Activated CD8-positive, alpha-beta memory T cell treated with anti-CD3 and anti-CD28 coated beads for 48 hours (primary cell): Measurements from ENCODE around the gene ZFYVE9.

Experiments used
- DNase-seq, 3 experiments: peaks; one replicate each; pipeline ENCODE4 v3.0.0-alpha.2; 2020; ENCODE audit warnings: low read depth in 2 of 3, low spot score in 2 of 3

ZFYVE9 gene

GRCh38 chr1:52334906-52335528 lies 193.1 kb downstream of the ZFYVE9 start:
- no peak for DNase-seq

- DNase-seq: no peak
Observed at GRCh38 chr1:52337439-52337838, 195.6 kb downstream of the ZFYVE9 start.

- DNase-seq: no peak
Observed at GRCh38 chr1:52341655-52342260, 199.9 kb downstream of the ZFYVE9 start.

GRCh38 chr1:52343979-52344378 lies 202.1 kb downstream of the ZFYVE9 start:
- DNase-seq: no peak

- no peak for DNase-seq
Observed at GRCh38 chr1:52345252-52345651, 203.4 kb downstream of the ZFYVE9 start.

GRCh38 chr1:52346653-52347052 lies 204.8 kb downstream of the ZFYVE9 start:
- no peak for DNase-seq

- DNase-seq: no peak
Observed at GRCh38 chr1:52348704-52349300, 206.9 kb downstream of the ZFYVE9 start.

- DNase-seq: no peak
Observed at GRCh38 chr1:52352690-52353089, 210.8 kb downstream of the ZFYVE9 start.

- DNase-seq: no peak
Observed at GRCh38 chr1:52355436-52355835, 213.5 kb downstream of the ZFYVE9 start.

- no peak for DNase-seq
Observed at GRCh38 chr1:52355847-52356505, 214.1 kb downstream of the ZFYVE9 start.

GRCh38 chr1:52356818-52357355 lies 215.0 kb downstream of the ZFYVE9 start:
- DNase-seq: no peak

- no peak for DNase-seq
Observed at GRCh38 chr1:52357397-52357796, 215.5 kb downstream of the ZFYVE9 start.

GRCh38 chr1:52358851-52359497 lies 217.1 kb downstream of the ZFYVE9 start:
- no peak for DNase-seq

GRCh38 chr1:52359676-52360594 lies 218.0 kb downstream of the ZFYVE9 start:
- no peak for DNase-seq

- DNase-seq: no peak
Observed at GRCh38 chr1:52360595-52360968, 218.7 kb downstream of the ZFYVE9 start.

GRCh38 chr1:52364235-52364839 lies 222.4 kb downstream of the ZFYVE9 start:
- DNase-seq: no peak

- peak in 1 of 3 experiments; percentile 30 for DNase-seq
Observed at GRCh38 chr1:52365071-52365745, 223.3 kb downstream of the ZFYVE9 start.

- DNase-seq: peak; percentile 94 to 99 (median 97)
Observed at GRCh38 chr1:52365746-52366516, 224.0 kb downstream of the ZFYVE9 start, which contains the start of gene CC2D1B. TSS of gene CC2D1B (minus strand) at chr1:52366205. CDS start at chr1:52364620, 1,585 bp downstream.

GRCh38 chr1:52366517-52366827 lies 224.6 kb downstream of the ZFYVE9 start:
- DNase-seq: no peak
